ENCODE measurements around the gene TCEANC.
"Not testable (repeated sequence)": the region's sequence is repeated elsewhere in the genome, so short reads cannot be mapped to it uniquely, and the experiment has no call there.

Gene TCEANC

GRCh38 chrX:13620207-13620606 is 32.7 kb upstream of the TCEANC start:
- Mint-ChIP-seq H3K27me3 (ENCODE audit: low read depth, poor library complexity) (peaks cover 16% of the 10 kb centered on the region), H3K36me3 (ENCODE audit: low read depth) (no peaks in the 10 kb centered on the region)

GRCh38 chrX:13622401-13622964 is 30.5 kb upstream of the TCEANC start:
- DNase-seq, result no peak
- peaks cover 16% of the 10 kb centered on the region for H3K27me3 Mint-ChIP-seq (ENCODE audit: low read depth, poor library complexity)
- H3K27ac Mint-ChIP-seq, result no peak overlapping the region
- no peak for TF ChIP-seq CTCF (IDR thresholded peaks at IDR 0.05)
- no peaks in the 10 kb centered on the region for H3K36me3 Mint-ChIP-seq (ENCODE audit: low read depth)
- H3K4me3 Mint-ChIP-seq, result no peak overlapping the region
- H3K9me3 Mint-ChIP-seq, result peaks cover 40% of the 10 kb centered on the region
- no peaks in the 10 kb centered on the region for H3K4me1 Mint-ChIP-seq

More at GRCh38 chrX:13620207-13620606, 32.7 kb upstream of the TCEANC start:
- Mint-ChIP-seq H3K27ac (no peak overlapping the region), H3K9me3 (peaks cover 35% of the 10 kb centered on the region), H3K4me3 (no peak overlapping the region), H3K4me1 (no peaks in the 10 kb centered on the region)
- no peak for TF ChIP-seq CTCF (IDR thresholded peaks at IDR 0.05)
- no peak for DNase-seq

GRCh38 chrX:13627306-13627705 is 25.6 kb upstream of the TCEANC start:
- Mint-ChIP-seq H3K36me3 (ENCODE audit: low read depth) (no peaks in the 10 kb centered on the region), H3K9me3 (peaks cover 58% of the 10 kb centered on the region), H3K27ac (no peak overlapping the region), H3K4me1 (no peaks in the 10 kb centered on the region), H3K27me3 (ENCODE audit: low read depth, poor library complexity) (peaks cover 6% of the 10 kb centered on the region), H3K4me3 (no peak overlapping the region)
- DNase-seq, result no peak
- no peak for TF ChIP-seq CTCF (IDR thresholded peaks at IDR 0.05)

- peaks cover 54% of the 10 kb centered on the region for H3K9me3 Mint-ChIP-seq
- not testable (repeated sequence) for DNase-seq; H3K4me1 Mint-ChIP-seq; H3K27me3 Mint-ChIP-seq (ENCODE audit: low read depth, poor library complexity); H3K4me3 Mint-ChIP-seq; H3K27ac Mint-ChIP-seq; H3K36me3 Mint-ChIP-seq (ENCODE audit: low read depth)
Measured at GRCh38 chrX:13637224-13637623, 15.7 kb upstream of the TCEANC start.

GRCh38 chrX:13638021-13638420 is 14.9 kb upstream of the TCEANC start:
- Mint-ChIP-seq H3K9me3 (peaks cover 46% of the 10 kb centered on the region), H3K27me3 (ENCODE audit: low read depth, poor library complexity) (no peaks in the 10 kb centered on the region), H3K27ac (no peak overlapping the region), H3K36me3 (ENCODE audit: low read depth) (no peaks in the 10 kb centered on the region), H3K4me3 (no peak overlapping the region), H3K4me1 (no peaks in the 10 kb centered on the region)
- no peak for TF ChIP-seq CTCF (IDR thresholded peaks at IDR 0.05)
- no peak for DNase-seq

GRCh38 chrX:13638826-13639225 is 14.1 kb upstream of the TCEANC start:
- Mint-ChIP-seq H3K27ac (no peak overlapping the region), H3K4me1 (no peaks in the 10 kb centered on the region), H3K27me3 (ENCODE audit: low read depth, poor library complexity) (no peaks in the 10 kb centered on the region), H3K9me3 (peaks cover 45% of the 10 kb centered on the region), H3K36me3 (ENCODE audit: low read depth) (no peaks in the 10 kb centered on the region), H3K4me3 (no peak overlapping the region)
- DNase-seq, result no peak
- no peak for TF ChIP-seq CTCF (IDR thresholded peaks at IDR 0.05)

GRCh38 chrX:13641684-13642083 is 11.3 kb upstream of the TCEANC start:
- H3K27ac Mint-ChIP-seq; H3K27me3 Mint-ChIP-seq (ENCODE audit: low read depth, poor library complexity); DNase-seq; H3K36me3 Mint-ChIP-seq (ENCODE audit: low read depth); H3K4me1 Mint-ChIP-seq; H3K4me3 Mint-ChIP-seq: not testable (repeated sequence)
- H3K9me3 Mint-ChIP-seq, result peaks cover 41% of the 10 kb centered on the region

All from nephron progenitor cell (in vitro differentiated cells).